Breast epithelium (tissue), 4 donors: ENCODE data around the gene IFNL3. TPM values are rescaled to one million over a fixed set of nuclear protein-coding genes. Genes with fewer than 3 reads are reported as not detected.
"Not testable (repeated sequence)": the region's sequence is repeated elsewhere in the genome, so short reads cannot be mapped to it uniquely, and the experiment has no call there.

ENCODE experiments used
- DNase-seq, 2 donors: peaks; one replicate each; pipeline ENCODE4 v3.0.0-alpha.2; 2019; ENCODE audit warnings: low spot score in 2 of 2
- H3K27ac ChIP-seq, 2 donors: fragments of 200-600 bp; sonication (generic) in 1 of 2; one replicate each; pipeline ENCODE4 v1.5.1; 2016 to 2019; ENCODE audit warnings: mild to moderate bottlenecking in 1 of 2
- H3K27me3 ChIP-seq, 2 donors: fragments of 200-600 bp; sonication (generic) in 1 of 2; one replicate each; pipeline versions ENCODE4 v1.5.1 to v1.6.0; 2017 to 2019; ENCODE audit warnings: control low read depth in 1 of 2, mild to moderate bottlenecking in 1 of 2
- H3K36me3 ChIP-seq: fragments of 200-600 bp; one replicate; pipeline ENCODE4 v1.5.1; 2019
- H3K4me1 ChIP-seq, 2 donors: fragments of 200-600 bp; sonication (generic); one replicate each; pipeline ENCODE4 v1.5.1; 2016 to 2019; ENCODE audit warnings: control low read depth in 1 of 2
- H3K4me3 ChIP-seq, 3 donors: fragments of 200-600 bp; sonication (generic); 1 replicate in 2 of 3; 2 replicates in 1 of 3; pipeline ENCODE4 v1.5.1; 2016 to 2019; ENCODE audit warnings: mild to moderate bottlenecking in 3 of 3, moderate library complexity in 2 of 3
- H3K9me3 ChIP-seq, 2 donors: fragments of 200-600 bp; sonication (generic) in 1 of 2; one replicate each; pipeline ENCODE4 v1.5.1; 2016 to 2019; ENCODE audit warnings: control low read depth in 1 of 2
- POLR2A ChIP-seq: fragments of 450-650 bp; IDR thresholded peaks from one replicate; pipeline ENCODE4 v1.6.1; 2016; ENCODE audit warnings: antibody characterized with exemption, mild to moderate bottlenecking, moderate library complexity
- POLR2AphosphoS5 ChIP-seq, 3 donors: sonication (generic); formaldehyde crosslinking; IDR thresholded peaks; one replicate each; pipeline ENCODE4 v1.6.1; 2017; ENCODE audit warnings: antibody characterized with exemption in 3 of 3
- intact Hi-C: fragments of 100-400 bp; cut with DNase I; formaldehyde crosslinking; loops from one replicate; pipeline ENCODE4 v1.15.1; 2023; ENCODE audit warnings: low total_unique reads
- total RNA-seq, 3 donors: library from RNA; depleted of rRNA; stranded (reverse); fragments of >200 nt; gene quantifications; one replicate each; pipeline ENCODE4 v1.1.0, GENCODE V29; 2016
- TF ChIP-seq, protein P1 (sequence below), 3 donors: fragments of 450-650 bp; IDR thresholded peaks; one replicate each; pipeline ENCODE4 v1.5.1; 2016 to 2017; ENCODE audit warnings: antibody characterized with exemption in 3 of 3, mild to moderate bottlenecking in 3 of 3, moderate library complexity in 3 of 3

Gene IFNL3
- total RNA-seq, 3 donors from 2014 or later: not detected

DNA sequence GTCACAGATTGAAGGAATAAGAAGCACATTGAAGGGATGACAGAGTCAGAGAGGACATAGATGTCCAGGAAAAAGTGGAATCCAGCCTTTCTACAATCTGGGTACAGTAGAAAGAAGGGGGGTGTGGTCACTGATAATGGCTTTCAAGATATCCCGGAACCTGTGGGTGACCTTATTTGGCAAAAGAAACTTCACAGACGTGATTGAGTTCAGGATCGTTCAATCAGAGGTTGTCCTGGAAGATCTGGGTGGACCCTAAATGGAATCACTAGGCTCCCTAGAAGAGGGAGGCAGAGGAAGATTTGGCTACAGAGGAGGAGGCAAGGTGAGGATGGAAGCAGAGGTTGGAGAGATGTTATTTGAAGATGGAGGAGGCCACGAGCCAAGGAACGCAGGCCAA lies 27.7 kb downstream of the IFNL3 start:
- no peaks in the 10 kb centered on the region for H3K27me3 ChIP-seq

DNA sequence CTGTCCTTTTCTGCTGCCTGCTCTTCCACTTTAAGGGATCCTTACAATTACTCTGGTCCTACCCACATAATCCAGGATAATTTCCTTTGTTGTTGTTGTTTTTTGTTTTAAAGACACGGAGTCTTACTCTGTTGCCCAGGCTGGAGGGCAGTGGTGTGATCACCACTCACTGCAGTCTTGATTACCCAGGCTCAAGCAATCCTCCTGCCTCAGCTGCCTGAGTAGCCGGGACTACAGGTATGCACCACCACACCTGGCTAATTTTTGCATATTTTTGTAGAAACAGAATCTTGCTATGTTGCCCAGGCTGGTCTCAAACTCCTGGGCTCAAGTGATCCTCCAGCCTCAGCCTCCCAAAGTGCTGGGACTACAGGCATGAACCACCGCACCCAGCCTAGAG lies 29.5 kb downstream of the IFNL3 start:
- not testable (repeated sequence) for H3K36me3 ChIP-seq, H3K4me1 ChIP-seq

More for the DNA sequence above, 27.7 kb downstream of the IFNL3 start:
- Histone ChIP-seq H3K27ac (no peak overlapping the region), H3K36me3 (no peaks in the 10 kb centered on the region), H3K9me3 (peaks cover 0 to 4% of the 10 kb centered on the region in 2 donors), H3K4me3 (no peak overlapping the region), H3K4me1 (no peaks in the 10 kb centered on the region)
- TF ChIP-seq, protein P1, sequence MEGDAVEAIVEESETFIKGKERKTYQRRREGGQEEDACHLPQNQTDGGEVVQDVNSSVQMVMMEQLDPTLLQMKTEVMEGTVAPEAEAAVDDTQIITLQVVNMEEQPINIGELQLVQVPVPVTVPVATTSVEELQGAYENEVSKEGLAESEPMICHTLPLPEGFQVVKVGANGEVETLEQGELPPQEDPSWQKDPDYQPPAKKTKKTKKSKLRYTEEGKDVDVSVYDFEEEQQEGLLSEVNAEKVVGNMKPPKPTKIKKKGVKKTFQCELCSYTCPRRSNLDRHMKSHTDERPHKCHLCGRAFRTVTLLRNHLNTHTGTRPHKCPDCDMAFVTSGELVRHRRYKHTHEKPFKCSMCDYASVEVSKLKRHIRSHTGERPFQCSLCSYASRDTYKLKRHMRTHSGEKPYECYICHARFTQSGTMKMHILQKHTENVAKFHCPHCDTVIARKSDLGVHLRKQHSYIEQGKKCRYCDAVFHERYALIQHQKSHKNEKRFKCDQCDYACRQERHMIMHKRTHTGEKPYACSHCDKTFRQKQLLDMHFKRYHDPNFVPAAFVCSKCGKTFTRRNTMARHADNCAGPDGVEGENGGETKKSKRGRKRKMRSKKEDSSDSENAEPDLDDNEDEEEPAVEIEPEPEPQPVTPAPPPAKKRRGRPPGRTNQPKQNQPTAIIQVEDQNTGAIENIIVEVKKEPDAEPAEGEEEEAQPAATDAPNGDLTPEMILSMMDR (IDR thresholded peaks at IDR 0.05): no peak
- no peak for TF ChIP-seq POLR2AphosphoS5 (IDR thresholded peaks at IDR 0.05)
- no peak for TF ChIP-seq POLR2A
- DNase-seq: no peak
- intact Hi-C loops: no loop called here

DNA sequence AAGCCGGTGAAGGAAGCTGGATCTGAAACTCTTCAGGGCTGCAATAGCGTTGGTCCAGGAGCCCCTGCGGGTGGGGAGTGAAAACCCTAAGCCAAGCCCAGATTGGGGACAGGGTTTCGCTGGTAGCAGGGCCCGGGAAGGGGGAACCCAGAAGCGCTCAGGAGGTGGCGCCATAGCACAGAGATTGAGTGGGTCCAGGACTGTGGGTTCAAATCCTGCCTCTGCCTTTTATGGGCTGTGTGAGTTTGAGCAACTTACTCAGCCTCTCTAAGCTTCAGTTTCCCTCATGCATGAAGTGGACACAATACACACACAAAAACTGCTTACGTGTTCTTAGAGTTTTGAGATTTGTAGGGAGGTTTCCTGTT lies 32.4 kb downstream of the IFNL3 start:
- intact Hi-C loops: no loop called here
- Histone ChIP-seq H3K27ac (no peak overlapping the region), H3K27me3 (no peaks in the 10 kb centered on the region), H3K36me3 (no peaks in the 10 kb centered on the region), H3K4me1 (no peaks in the 10 kb centered on the region), H3K9me3 (peaks cover 0 to 4% of the 10 kb centered on the region in 2 donors), H3K4me3 (no peak overlapping the region)
- no peak for DNase-seq
- TF ChIP-seq POLR2A (no peak), POLR2AphosphoS5 (IDR thresholded peaks at IDR 0.05) (no peak)
- TF ChIP-seq, protein P1 (IDR thresholded peaks at IDR 0.05): no peak

More for the DNA sequence above, 29.5 kb downstream of the IFNL3 start:
- H3K27me3 ChIP-seq, intact Hi-C loops, H3K27ac ChIP-seq, H3K9me3 ChIP-seq, DNase-seq, H3K4me3 ChIP-seq: not testable (repeated sequence)

DNA sequence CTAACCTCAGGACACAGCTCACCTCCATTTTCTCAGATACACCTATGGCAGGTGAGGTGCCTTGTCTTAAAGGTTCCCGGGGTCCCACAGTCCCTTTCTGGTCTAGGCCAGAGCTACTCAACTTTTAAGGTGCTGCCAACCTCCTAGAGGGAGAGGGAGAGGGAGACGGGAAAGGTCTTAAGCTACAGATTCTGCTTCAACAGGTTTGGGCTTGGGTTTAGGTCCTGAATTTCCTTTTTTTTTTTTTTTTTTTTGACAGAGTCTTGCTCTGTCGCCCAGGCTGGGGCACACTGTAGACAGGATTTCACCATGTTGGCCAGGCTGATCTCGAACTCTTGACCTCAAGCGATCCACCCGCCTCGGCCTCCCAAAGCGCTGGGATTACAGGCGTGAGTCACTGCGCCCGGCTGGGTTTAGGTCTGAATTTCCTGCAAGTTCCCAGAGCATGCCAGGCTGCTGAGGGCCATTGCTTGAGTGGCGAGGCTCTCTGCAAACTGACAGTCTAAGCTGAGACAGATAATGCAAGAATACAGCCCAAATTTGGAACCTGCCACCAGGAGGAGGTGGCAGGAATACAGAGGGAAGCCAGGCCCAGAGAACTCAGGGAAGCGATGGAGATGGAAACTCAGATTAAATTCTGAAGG lies 33.0 kb downstream of the IFNL3 start:
- peaks cover 0 to 4% of the 10 kb centered on the region in 2 donors for H3K9me3 ChIP-seq
- TF ChIP-seq POLR2AphosphoS5 (IDR thresholded peaks at IDR 0.05) (no peak), POLR2A (no peak)
- TF ChIP-seq, protein P1 (IDR thresholded peaks at IDR 0.05): no peak
- no peak for DNase-seq
- H3K27ac ChIP-seq: no peak overlapping the region
- intact Hi-C loops: no loop called here
- H3K4me3 ChIP-seq: no peak overlapping the region
- no peaks in the 10 kb centered on the region for H3K4me1 ChIP-seq
- H3K36me3 ChIP-seq: no peaks in the 10 kb centered on the region
- H3K27me3 ChIP-seq: no peaks in the 10 kb centered on the region

DNA sequence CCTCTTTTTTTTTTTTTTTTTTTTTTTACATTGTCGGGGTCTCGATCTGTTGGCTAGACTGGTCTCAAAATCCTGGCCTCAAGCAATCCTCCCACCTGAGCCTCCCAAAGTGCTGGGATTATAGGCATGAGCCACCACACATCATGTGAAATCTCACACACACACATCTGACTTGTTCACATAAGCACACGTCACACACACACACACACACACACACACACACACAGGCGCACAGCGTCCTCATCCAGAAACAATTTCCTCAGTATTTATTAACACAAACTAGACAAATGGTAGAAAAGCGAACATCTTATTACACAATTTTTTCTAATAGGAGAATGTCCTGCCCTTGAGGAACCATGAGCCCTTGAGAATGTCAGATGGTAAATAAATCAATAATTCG lies 35.6 kb downstream of the IFNL3 start:
- no peaks in the 10 kb centered on the region for H3K36me3 ChIP-seq
- peaks cover 0 to 7% of the 10 kb centered on the region in 2 donors for H3K27me3 ChIP-seq

More for the DNA sequence above, 35.6 kb downstream of the IFNL3 start:
- H3K27ac ChIP-seq: no peak overlapping the region
- H3K4me3 ChIP-seq: no peak overlapping the region
- intact Hi-C loops: no loop called here
- TF ChIP-seq POLR2AphosphoS5 (IDR thresholded peaks at IDR 0.05) (no peak), POLR2A (no peak)
- TF ChIP-seq, protein P1 (IDR thresholded peaks at IDR 0.05): no peak
- no peaks in the 10 kb centered on the region for H3K9me3 ChIP-seq
- DNase-seq: no peak
- no peaks in the 10 kb centered on the region for H3K4me1 ChIP-seq
